NCI-H1694 (cell line): Measurements from ENCODE around the gene SUFU.
"Not testable (repeated sequence)": the region's sequence is repeated elsewhere in the genome, so short reads cannot be mapped to it uniquely, and the experiment has no call there.

Source experiments
- DNase-seq: peaks from one replicate; lab custom pipeline; 2025; lab: John Stamatoyannopoulos, UW

The SUFU gene

GRCh38 chr10:102503264-102504178 is at the start of gene SUFU:
TSS of gene SUFU (plus strand) at chr10:102503972. CDS start at chr10:102504153, 181 bp downstream.
- DNase-seq = peak; percentile 99

GRCh38 chr10:102454662-102455487 is 48.9 kb upstream of the SUFU start:
- not testable (repeated sequence) for DNase-seq

GRCh38 chr10:102455893-102456471 is 47.8 kb upstream of the SUFU start:
- no peak for DNase-seq

GRCh38 chr10:102457591-102458150 is 46.1 kb upstream of the SUFU start:
- DNase-seq = peak; percentile 83

GRCh38 chr10:102458656-102459055 is 45.1 kb upstream of the SUFU start:
- DNase-seq = no peak

- DNase-seq = no peak
Observed at GRCh38 chr10:102460836-102461186, 43.0 kb upstream of the SUFU start.

GRCh38 chr10:102461187-102462054 is 42.4 kb upstream of the SUFU start:
- peak; percentile 66 for DNase-seq

- no peak for DNase-seq
Observed at GRCh38 chr10:102462512-102463054, 41.2 kb upstream of the SUFU start.

GRCh38 chr10:102463983-102464382 is 39.8 kb upstream of the SUFU start:
- no peak for DNase-seq

- no peak for DNase-seq
Observed at GRCh38 chr10:102465466-102465865, 38.3 kb upstream of the SUFU start.

- no peak for DNase-seq
Observed at GRCh38 chr10:102467318-102467717, 36.5 kb upstream of the SUFU start.

- DNase-seq = no peak
Observed at GRCh38 chr10:102467971-102468438, 35.8 kb upstream of the SUFU start.

GRCh38 chr10:102468683-102469082 is 35.1 kb upstream of the SUFU start:
- no peak for DNase-seq

GRCh38 chr10:102470579-102471546 is 32.9 kb upstream of the SUFU start:
- no peak for DNase-seq

- DNase-seq = no peak
Observed at GRCh38 chr10:102473445-102474331, 30.1 kb upstream of the SUFU start.

GRCh38 chr10:102475451-102476040 is 28.2 kb upstream of the SUFU start:
- no peak for DNase-seq

GRCh38 chr10:102476466-102477141 is 27.2 kb upstream of the SUFU start:
- DNase-seq = no peak

GRCh38 chr10:102479651-102480050 is 24.1 kb upstream of the SUFU start:
- DNase-seq = no peak
